Hair follicular keratinocyte (primary cell): Measurements from ENCODE around the gene KLK1. TPM values are rescaled to one million over a fixed set of nuclear protein-coding genes. Genes with fewer than 3 reads are reported as not detected.

ENCODE experiments used
- total RNA-seq: library from RNA; depleted of rRNA; stranded (reverse); fragments of >200 nt; gene quantifications from 2 replicates; pipeline ENCODE4 v1.2.3, GENCODE V29; 2015

KLK1 gene
- total RNA-seq = 0.55 TPM in 1 of 2 replicates, not detected in the other

GRCh38 chr19:50823389-50824042 is at the start of gene KLK1:
TSS of gene KLK1 (minus strand) at chr19:50823787. CDS start at chr19:50823748, 39 bp downstream.

GRCh38 chr19:50873056-50873455 is 49.5 kb upstream of the KLK1 start, which contains the start of gene KLK2:
TSS of gene KLK2 (plus strand) at chr19:50873439. CDS start at chr19:50873474, 35 bp downstream.

GRCh38 chr19:50854636-50855410 is 31.2 kb upstream of the KLK1 start, which contains the start of gene KLK3:
TSS of gene KLK3 (plus strand) at chr19:50854915. CDS start at chr19:50854956, 41 bp downstream.

GRCh38 chr19:50833117-50833801 is 9.7 kb upstream of the KLK1 start, which contains the start of gene KLK15:
TSS of gene KLK15 (minus strand) at chr19:50833574. CDS start at chr19:50831492, 2,082 bp downstream.

GRCh38 chr19:50790396-50790795 is 33.2 kb downstream of the KLK1 start, which contains the start of gene ACP4:
TSS of gene ACP4 (plus strand) at chr19:50790415. CDS start at chr19:50790415, 0 bp downstream.

GRCh38 chr19:50770164-50770563 is 53.4 kb downstream of the KLK1 start, which contains the start of gene GPR32:
TSS of gene GPR32 (plus strand) at chr19:50770464. CDS start at chr19:50770601, 137 bp downstream.

Other genes starting within 250 kb of the KLK1 start
- gene SYT3, start 183.9 kb downstream of the KLK1 start, total RNA-seq = not detected in 2 replicates
- not detected in 2 replicates for gene C19orf81, start 174.3 kb downstream of the KLK1 start, total RNA-seq
- gene SHANK1, start 104.0 kb downstream of the KLK1 start, total RNA-seq = 0.04 TPM in 1 of 2 replicates, not detected in the other
- 1.9 and 3.3 TPM in 2 replicates for gene CLEC11A, start 100.4 kb downstream of the KLK1 start, total RNA-seq
- not detected in 2 replicates for gene GPR32, start 53.3 kb downstream of the KLK1 start, total RNA-seq
- not detected in 2 replicates for gene ACP4, start 33.4 kb downstream of the KLK1 start, total RNA-seq
- not detected in 2 replicates for gene KLK15, start 9.8 kb upstream of the KLK1 start, total RNA-seq
- gene KLK3, start 31.1 kb upstream of the KLK1 start, total RNA-seq = not detected in 2 replicates
- not detected in 2 replicates for gene KLK2, start 49.7 kb upstream of the KLK1 start, total RNA-seq
- gene KLK4, start 87.6 kb upstream of the KLK1 start, total RNA-seq = not detected in 2 replicates
- gene KLK5, start 129.3 kb upstream of the KLK1 start, total RNA-seq = 97.7 and 185 TPM in 2 replicates
- 0.11 and 1.6 TPM in 2 replicates for gene KLK6, start 145.8 kb upstream of the KLK1 start, total RNA-seq
- 2.9 and 3.5 TPM in 2 replicates for gene KLK7, start 160.1 kb upstream of the KLK1 start, total RNA-seq
- 53.8 and 72.6 TPM in 2 replicates for gene KLK8, start 177.8 kb upstream of the KLK1 start, total RNA-seq
- 10.3 and 11.7 TPM in 2 replicates for gene KLK10, start 195.9 kb upstream of the KLK1 start, total RNA-seq
- 1.0 and 1.7 TPM in 2 replicates for gene KLK11, start 202.8 kb upstream of the KLK1 start, total RNA-seq
- gene KLK12, start 211.2 kb upstream of the KLK1 start, total RNA-seq = 0.23 TPM in 1 of 2 replicates, not detected in the other
- 0.94 TPM in 1 of 2 replicates, not detected in the other for gene KLK13, start 241.3 kb upstream of the KLK1 start, total RNA-seq